NCI-H2196 (cell line): ENCODE data around the gene TSHZ2.

Source experiments
- DNase-seq: peaks from one replicate; lab custom pipeline; 2025; ENCODE audit not compliant: unreplicated experiment; lab: John Stamatoyannopoulos, UW

The TSHZ2 gene

DNA sequence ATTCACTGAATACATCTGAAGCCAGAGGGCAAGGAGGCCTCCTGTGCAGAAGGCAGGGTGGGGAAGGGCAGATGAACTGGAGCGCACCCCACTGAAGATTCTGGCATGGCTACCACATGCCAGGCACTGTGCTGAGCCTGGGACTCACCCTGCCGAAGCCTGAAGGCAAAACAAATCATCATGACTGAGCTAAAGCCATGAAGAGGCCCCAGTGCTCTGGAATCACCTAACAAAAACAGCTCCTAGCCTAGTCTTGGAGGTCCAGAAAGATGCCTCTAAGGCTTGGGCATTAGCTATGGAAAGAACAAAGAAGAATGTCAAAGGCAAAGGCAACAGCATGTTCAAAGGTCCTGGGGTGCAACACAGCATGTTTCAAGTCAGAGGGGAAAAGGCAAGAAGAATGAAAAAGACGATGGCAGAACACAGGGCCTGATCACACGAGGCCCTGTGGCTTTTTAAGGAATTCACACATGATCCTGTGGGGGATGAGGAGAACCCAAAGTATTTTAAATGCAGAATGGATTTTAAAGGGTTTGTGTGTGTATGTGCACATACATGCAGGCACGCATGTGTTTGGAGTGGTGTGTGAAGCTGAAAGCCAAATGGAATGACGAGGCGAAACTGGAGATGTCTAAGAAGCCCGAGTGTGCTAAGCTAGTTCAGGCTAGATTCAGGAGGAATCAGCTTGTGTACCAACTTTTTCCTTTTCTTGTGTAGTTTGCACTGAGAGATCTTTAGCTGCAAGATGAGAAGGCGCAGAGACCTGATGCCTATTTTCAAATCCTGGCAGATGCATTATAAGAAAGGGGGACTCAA, 360.1 kb downstream of the TSHZ2 start:
- DNase-seq, result no peak

DNA sequence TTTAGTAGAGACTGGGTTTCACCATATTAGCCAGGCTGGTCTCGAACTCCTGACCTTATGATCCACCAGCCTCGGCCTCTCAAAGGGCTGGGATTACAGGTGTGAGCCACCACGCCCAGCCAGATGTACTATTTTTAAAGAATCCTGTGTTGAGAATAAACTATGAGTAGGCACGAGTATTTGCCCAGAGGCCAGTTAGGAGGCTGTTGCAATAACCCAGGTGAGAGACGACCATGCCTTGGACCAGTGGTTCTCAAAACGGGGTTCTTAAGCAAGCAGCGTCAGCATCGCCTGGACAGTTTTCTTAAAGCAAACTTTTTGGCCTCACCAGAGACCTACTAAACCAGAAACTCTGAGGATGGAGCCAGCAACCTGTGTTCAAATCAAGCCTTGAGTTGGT, 362.7 kb downstream of the TSHZ2 start:
- DNase-seq, result no peak

DNA sequence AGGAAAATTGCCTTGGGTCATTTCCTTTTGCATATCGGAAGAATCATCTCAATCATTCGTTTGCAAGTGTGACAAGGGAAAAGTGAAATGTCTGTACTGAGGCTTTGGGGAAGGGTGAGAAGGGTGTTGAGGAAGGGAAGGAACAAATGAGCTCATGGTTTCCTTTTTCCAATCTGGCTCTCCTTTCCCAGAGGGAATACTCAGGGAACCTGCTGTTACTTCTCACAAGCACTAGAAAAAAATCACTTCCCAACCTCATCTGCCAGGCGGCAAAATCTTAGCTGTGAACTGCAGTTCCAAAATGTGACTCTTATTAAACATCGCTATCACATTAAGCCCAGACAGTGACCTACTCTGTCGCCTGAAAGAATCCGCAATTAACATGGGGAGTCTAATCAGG, 363.4 kb downstream of the TSHZ2 start:
- no peak for DNase-seq

DNA sequence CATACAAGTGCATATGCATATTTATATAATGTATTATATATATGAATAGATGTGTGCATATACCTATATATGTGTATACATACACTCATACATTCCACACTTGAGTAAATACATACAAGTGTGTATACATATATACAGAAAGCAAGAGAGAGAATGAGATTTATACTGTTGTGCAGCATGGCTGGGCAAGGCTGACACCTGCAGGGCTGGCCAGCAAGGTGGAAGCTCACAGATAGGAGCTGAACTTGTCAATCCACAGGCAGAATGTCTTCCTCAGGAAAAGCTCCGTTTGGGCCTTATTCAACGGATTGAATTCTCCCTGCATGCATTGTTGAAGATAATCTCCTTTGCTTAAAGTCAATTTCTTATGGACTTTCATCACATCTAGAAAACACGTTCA, 364.7 kb downstream of the TSHZ2 start:
- DNase-seq, result no peak

DNA sequence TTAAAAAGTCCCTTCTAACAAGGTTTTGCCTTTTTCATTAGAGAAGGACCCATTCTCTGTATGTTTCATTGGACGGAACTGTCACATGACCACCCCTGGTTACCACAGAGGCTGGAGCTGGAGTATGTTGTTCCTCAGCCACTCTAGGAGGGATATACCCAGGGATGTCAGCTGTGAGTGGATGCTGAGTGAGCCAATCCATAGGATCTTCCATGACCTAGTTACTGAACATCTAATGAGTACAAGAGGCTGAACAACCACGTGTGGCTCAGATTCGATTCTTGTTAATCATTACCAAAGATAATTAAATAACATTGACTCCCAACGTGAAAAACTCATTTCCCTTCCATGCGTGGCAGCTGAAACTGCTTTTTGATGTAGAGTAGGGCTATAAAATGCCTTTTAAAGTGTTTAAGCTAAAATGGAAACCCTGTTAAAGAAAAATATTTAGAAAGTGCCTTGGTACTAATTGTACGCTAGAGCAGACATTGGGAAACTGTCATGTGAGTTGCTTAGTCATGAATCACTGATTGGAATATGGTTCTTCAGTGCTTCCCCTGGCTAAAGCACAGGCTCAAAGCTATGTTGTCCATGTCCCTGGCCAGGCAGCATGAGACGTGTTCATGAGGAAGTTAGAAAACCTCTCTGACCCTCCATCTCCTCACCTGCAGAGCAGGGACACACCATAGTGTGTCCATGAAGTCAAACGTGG, 365.4 kb downstream of the TSHZ2 start:
- DNase-seq, result no peak

DNA sequence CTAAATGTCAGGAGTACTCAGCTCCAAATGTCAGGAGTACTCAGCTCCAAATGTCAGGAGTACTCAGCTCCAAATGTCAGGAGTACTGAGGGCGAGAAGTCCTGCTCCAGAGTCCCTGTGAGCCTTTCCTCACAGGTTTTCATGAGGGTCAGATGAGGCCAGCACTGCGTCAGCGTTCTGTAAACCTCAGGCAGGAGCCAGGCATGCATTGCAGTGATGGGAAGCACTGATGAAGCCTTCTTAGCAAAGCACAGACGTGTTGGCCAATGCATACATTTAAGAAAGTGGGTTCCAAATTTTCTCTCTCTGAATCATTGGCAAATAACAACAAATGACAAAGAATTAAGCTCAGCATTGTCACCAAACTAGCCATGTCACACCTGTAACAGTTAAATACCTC, 366.6 kb downstream of the TSHZ2 start:
- DNase-seq, result no peak

DNA sequence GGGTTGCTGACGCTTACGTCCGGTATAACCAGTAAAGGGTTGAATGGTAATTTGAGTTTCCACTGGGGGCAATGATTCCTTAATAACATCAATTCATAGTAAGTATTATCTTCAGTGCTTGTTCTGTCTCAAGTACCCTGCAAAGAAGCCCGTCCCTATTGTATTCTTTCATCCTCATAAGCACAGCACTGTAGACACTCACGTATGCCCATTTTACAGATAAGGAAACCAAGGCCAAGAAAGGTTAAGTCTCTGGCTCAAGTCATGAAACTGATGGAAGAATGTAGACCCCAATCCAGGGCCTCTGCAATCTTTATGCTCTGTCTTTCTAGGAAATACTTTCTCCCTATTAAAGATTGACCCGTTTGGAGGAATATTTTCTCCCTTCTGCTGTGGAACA, 370.3 kb downstream of the TSHZ2 start:
- no peak for DNase-seq

DNA sequence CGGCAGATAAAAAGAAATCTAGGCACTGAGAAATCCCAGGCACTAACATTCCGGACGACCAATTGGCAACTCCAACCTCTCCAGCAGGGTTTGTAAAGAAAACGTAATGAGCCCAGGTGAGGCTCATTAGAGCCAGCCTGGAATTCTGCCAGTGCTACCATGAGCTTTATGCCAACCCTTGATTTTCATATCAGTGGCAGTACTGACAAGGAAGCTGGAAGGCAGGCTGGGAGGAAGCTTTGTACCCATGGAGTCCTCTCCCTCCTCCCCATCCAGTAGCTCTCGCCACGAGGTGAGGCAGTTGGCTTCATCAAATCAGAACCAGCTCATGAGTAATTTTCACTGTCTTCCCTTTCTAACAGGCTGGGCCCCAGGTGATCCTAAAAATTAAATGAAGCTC, 371.3 kb downstream of the TSHZ2 start:
- DNase-seq, result peak; percentile 86

DNA sequence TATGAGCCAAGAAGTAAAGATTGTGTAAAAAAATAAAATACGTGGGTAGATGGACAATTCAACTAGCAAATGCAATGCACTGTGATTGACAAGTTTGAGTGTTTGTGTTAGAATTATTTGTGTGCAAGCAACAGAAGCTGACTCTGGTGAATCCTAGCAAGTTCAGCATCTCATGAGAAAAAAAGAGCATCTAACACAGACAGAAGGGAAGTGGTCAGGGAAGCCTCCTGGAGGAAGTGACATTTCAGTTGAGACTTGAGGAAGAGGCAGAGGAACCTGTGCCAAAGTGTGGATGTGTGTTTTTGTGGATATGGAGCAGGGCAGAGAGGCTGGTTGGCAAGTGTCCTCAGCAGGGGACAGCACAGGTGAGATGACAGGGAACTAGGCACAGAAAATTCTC, 372.7 kb downstream of the TSHZ2 start:
- no peak for DNase-seq

DNA sequence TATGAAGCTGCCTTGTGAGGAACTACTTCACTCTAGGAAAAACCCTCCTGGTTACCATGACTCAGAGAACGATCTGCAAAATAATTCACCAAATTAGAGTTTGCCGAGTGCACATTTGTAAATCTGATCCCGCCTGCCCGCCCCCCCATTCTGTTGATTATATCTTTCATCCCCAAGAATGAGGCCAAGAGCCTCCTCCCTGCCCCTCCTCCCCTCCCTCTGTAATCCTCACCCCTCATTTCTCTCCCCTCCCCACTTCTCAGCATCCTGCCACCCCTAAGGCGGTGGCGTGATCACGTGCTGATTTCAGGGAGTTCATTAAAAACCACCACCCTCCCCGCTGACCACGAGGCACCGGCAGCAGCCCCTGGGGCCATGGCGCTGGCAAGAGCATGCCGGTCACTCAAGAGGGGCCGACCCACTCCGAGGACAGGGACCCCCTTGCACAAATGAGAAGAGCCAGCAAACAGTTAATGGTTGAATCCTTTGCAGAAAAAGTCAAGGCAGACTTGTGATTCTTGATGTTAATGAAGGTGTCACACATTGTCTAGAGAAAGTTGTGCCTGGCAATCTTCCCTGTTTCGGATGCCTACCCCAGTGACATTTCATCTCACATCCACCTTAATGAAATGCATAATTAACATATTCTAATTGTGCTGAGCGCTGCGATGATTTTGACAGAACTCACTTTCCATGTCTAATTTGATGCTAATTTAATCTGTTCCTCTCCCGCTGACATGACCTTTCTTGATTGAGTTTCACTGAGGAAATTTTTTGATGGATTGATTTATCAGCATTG, 373.6 kb downstream of the TSHZ2 start:
- no peak for DNase-seq

DNA sequence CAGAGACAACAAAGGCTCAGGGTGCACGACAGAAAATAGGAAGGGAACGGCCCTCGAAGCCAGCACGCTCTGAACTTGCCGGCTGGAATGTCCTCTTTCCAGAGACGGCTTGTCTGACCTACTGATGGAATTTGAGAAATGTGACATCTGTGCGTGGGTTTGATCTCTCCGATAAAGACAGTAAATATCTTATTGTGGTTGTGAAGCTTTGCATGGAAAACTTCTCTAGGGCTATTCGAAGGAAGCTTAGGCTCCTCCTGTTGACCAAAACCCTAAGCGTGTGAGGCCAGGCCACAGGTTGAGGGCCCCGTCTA, 374.1 kb downstream of the TSHZ2 start:
- DNase-seq, result no peak

DNA sequence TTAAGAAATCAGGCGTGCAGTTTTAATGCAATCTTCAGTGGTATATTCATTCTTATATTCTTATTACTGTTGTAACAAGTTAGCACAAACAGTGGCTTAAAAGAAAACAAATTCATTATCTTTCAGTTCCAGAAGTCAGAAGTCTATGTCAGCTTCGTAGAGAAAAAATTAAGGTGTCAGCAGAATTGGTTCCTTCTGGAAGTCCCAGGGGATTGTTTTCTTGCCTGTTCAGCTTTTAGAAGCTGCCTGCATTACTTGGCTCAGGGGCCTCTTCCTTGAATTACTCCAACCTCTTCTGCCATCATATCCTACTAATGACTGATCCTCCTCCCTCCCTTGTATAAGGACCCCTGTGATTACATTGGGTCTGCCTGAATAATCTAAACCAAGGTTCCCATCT, 377.6 kb downstream of the TSHZ2 start:
- DNase-seq, result no peak

DNA sequence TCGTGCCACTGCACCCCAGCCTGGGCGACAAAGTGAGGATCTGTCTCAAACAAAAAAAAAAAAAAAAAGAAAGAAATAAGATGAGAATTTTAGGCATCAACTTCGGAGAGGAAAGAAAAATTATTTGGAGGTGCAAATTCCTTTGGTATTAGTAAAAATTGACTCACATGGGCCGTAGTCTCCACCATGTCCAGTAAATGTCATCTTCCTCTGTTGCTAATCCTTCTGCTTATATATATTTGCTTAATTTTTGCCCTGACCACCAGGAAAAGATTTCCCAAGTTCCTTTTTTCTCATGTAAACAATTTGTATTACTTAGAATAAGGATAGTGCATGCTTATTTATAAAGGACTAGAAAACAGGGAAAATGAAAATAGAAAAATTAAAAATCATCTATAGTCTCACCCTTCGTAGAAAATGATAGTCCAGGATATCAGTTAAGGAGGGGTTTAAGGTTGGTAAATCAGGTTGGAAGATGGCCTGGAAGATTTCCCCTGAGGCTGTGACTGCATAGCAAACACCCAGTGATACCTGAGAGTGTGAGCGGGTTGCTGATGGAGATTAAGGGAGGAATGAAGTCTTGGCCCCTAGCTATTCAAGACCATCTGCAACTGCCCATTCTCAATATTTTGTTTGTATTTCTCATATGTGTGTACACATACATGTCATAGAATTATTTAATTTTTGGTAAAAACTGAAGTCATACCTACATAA, 380.7 kb downstream of the TSHZ2 start:
- no peak for DNase-seq

DNA sequence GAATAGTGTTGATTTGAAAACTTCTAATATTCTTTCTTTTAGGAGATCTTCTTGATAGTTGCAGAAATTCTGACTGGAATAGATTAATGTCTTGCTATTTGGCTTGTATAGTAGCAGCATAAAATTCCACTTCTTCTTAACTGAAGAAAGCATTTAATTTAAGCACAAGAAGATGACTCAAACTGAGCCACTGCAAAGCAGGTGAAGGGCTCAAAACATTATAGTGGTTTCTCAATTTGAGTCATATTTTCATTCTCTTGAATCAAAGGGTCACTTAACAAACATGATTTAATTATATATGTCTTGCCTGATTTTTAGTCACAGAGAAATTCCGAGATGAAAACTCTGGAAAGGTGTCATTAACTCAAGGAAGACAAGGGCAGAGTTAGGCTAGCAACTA, 382.2 kb downstream of the TSHZ2 start:
- DNase-seq, result no peak

DNA sequence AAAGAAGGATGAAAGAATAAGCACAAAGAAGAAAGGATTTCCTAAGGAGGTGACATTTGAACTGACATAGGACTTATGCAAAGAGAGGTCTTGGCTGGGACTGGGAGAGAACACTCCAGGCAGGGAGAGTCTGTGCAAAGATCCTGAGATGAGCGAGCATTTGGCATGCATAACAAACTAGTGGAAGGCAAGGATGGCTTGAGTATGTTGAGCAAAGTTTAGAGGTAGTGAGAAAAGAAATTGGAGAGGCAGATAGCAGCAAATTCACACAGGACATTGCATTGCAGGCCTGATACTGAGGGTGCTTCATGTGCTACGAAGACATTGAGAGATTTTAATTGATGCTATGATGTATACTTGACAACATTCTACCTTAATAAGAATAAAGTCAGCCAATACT, 383.6 kb downstream of the TSHZ2 start:
- DNase-seq, result no peak

DNA sequence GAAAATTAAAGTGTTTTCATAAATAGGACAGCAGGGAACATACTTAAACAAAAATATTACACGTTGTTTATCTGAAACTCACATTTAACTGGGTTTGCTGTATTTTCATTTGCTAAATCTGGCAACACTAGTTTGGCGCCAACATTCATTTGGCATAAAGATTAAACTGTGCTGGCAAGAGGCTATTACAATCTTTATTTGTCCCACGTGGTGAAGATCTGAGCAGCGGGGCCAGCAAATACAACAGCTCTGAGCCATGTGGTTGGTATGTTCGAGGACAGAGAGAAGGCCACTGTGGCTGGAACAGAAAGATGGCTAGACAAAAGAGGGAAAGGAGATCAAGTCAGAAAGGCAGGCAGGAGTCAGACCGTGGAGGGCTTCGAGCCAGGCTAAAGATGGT, 387.3 kb downstream of the TSHZ2 start:
- no peak for DNase-seq

DNA sequence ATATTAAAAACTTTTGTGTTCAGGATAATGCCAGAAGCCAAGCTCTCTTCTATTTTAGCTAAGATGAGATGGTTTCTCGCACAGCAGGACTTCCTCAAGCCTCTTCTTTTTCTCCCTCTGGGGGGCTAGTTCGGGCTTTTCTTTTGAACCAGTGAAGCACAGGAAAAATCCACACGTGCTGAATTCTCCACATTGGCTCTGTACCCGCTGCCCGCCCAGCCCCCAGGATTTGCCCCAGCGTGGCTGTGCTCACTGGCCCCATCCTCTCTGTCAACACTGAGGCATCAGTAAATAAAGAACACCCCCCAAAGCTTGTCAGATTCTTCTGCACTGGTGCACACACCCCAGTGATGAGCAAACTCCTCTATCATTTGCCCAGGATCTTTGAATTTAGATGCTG, 388.7 kb downstream of the TSHZ2 start:
- DNase-seq, result no peak

DNA sequence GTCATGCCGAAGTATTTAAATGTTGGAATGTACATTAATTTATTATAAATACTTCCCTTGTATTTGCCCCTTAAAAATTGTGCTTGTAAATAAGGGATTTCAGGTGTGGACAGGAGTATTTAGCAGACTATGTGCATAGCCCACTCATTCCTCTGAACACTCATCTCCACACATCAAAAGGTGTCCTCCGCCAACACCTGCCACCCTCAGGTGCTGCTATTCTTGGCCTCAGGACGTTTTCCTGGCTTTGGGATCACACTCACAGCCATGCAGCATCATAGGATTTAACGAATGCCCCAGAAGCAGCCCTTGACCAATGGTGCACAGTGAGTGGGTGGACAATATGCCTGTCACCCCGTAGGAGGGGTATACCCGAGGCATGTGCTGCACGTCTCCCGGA, 390.6 kb downstream of the TSHZ2 start:
- DNase-seq, result no peak

DNA sequence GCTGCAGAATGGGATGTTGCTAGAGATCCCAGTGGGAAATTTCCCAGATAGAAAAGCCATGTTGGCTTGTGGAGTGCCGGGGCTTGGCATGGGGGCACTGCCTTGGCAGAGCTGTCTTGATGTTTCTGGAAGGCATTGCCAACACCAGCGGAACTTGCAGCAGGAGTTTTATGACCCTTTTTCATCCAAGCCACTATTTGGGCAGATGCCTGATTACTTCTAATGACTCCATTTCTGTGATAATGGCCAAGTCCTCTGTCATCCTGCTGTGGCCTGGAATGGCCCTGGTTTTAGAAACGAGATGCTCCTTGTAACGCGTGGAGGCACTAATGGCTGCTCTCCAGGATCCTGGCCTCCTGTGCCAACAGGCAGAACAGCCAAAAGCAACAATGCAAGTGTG, 392.5 kb downstream of the TSHZ2 start:
- DNase-seq, result no peak

DNA sequence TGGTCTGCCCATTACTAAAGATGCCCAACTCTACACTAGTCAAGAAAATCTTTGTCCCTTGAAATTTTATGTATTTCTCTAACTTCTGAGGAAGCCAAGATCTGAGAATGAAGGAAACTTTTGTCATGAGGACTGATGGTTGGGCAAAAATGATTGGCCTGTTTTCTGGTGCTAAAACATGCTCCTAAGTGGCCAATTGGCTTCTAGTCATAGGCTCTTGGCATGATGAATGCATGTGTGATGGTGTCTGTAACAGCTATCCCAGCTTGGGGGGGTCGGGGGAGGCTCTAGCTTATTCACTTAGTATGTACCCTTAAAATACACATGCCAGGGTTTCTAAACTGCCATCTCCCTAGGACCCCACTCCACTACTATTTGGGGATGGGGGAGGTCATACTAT, 392.9 kb downstream of the TSHZ2 start:
- no peak for DNase-seq

DNA sequence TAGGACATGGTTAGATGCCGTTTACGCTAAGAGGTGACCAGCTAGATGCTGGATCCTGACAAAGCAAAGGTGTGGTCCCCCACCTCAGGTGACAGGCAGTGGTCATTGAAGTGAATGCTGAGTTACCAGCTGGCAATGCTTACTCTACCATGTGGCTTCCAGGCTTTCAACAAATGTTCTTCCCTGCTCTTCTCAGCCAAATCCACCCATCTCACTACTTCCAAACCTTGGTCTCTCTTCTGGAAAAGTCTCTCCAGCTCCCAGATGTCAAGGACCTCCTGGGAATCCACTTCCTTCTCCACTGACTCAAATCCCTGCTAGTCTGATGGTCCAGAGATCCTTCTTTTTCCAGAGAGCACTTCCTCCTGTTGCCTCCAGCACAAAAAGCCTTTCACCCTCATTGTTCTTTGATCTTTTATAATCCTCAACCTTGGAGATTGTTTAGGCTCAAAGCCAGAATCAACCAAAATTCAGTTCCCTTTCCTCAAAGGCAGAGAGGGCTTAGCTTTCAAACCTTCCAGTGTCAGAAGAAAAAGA, 393.4 kb downstream of the TSHZ2 start:
- DNase-seq, result peak; percentile 50
